ENCODE results near the gene KCNIP3. TPM values are rescaled to one million over a fixed set of nuclear protein-coding genes. Genes with fewer than 3 reads are reported as not detected.

The KCNIP3 gene
- total and polyA plus RNA-seq, 9 of the 15 experiments (the other 6 are each of a cell fraction or from before 2014, with no cell fraction given): 0.04 TPM; not detected in 8

DNA sequence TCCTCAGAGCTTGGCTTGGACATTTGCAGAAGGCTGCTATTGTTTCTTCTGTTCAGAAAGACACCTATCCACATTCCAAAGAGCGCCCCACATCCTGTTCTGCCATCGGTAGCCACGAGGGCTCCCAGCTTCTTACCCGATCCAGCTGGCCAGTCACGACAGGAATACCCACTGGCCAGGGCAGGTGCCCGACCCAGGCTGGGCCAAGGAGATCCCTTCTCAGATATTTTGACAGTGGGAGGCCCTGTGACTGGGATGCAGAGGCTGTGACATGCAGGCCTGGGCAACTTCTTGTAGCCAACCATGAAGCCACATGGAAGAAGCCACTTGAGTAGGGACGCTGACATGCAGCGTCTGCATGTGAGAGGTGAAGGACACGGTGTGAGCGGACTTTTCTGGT is 34.5 kb downstream of the KCNIP3 start (continued):
- TF ChIP-seq, protein P1, sequence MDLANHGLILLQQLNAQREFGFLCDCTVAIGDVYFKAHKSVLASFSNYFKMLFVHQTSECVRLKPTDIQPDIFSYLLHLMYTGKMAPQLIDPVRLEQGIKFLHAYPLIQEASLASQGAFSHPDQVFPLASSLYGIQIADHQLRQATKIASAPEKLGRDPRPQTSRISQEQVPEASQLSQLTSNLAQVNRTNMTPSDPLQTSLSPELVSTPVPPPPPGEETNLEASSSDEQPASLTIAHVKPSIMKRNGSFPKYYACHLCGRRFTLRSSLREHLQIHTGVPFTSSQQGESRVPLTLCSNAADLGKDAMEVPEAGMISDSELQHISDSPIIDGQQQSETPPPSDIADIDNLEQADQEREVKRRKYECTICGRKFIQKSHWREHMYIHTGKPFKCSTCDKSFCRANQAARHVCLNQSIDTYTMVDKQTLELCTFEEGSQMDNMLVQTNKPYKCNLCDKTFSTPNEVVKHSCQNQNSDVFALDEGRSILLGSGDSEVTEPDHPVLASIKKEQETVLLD (IDR thresholded peaks at IDR 0.05): no peak
- no peak for TF ChIP-seq SP1 (CRISPR knock-in tag; IDR thresholded peaks at IDR 0.05)
- TF ChIP-seq BRF1 (IDR thresholded peaks at IDR 0.05; ENCODE audit: borderline replicate concordance, extremely low read depth, insufficient read length): no peak

GRCh38 chr2:95332036-95332435 is 34.9 kb downstream of the KCNIP3 start:
- ATAC-seq (no peak), DNase-seq (ENCODE audit: extremely low read depth in 1 of 4, low spot score in 3 of 4) (no peak), FAIRE-seq (no peak)
- CTCF ChIA-PET (ENCODE audit: low intra/inter-chr PET ratio): no interaction called here
- Histone ChIP-seq H3K4me3 (no peak overlapping the region), H3K27ac (ENCODE audit: extremely low read depth, low read depth, low read length) (no peak overlapping the region), H3K36me3 (ENCODE audit: control insufficient read depth, insufficient read depth, low read length) (no peaks in the 10 kb centered on the region), H3K4me1 (replicated peaks in 1 of 2; ENCODE audit: control insufficient read depth in 2 of 2, insufficient read depth in 2 of 2, low read length in 2 of 2) (peaks cover 0 to 3% of the 10 kb centered on the region in 2 experiments; a peak in 1 of 5 replicates), H3K9ac (ENCODE audit: insufficient read depth in 1 of 2, low read depth in 2 of 2, low read length in 2 of 2) (no peak overlapping the region), H3K9me3 (replicated peaks; ENCODE audit: control insufficient read depth, insufficient read depth, low read depth, low read length) (no peaks in the 10 kb centered on the region), H3K79me2 (ENCODE audit: control insufficient read depth, insufficient read depth, low read length) (no peaks in the 10 kb centered on the region), H4K20me1 (replicated peaks; ENCODE audit: control insufficient read depth, insufficient read depth, low read length) (0 out of 2 replicates have a peak, but pooled peaks cover 4% of the 10 kb centered on the region), H3K4me2 (ENCODE audit: insufficient read depth, low read length) (no peak overlapping the region), H2AFZ (ENCODE audit: low read depth, low read length) (no peak overlapping the region), H3K27me3 (ENCODE audit: control insufficient read depth in 2 of 2, insufficient read depth in 2 of 2, low read length in 2 of 2) (peaks cover 4 to 73% of the 10 kb centered on the region in 2 experiments; a peak in 4 of 5 replicates), H3K9me1 (ENCODE audit: control insufficient read depth, insufficient read depth, low read length) (no peaks in the 10 kb centered on the region)
- in situ Hi-C loops (cut with MboI) (no loop called here), intact Hi-C loops (cut with micrococcal nuclease) (no loop called here)
- 12% methylated on average over 7 of the region's 8 CpGs for WGBS (ENCODE audit: insufficient coverage, low coverage, missing lambda C conversion rate)
- no TSS peak for BruUV-seq (replicated peaks)
- POLR2A ChIA-PET: no interaction called here
- TF ChIP-seq, protein P2, sequence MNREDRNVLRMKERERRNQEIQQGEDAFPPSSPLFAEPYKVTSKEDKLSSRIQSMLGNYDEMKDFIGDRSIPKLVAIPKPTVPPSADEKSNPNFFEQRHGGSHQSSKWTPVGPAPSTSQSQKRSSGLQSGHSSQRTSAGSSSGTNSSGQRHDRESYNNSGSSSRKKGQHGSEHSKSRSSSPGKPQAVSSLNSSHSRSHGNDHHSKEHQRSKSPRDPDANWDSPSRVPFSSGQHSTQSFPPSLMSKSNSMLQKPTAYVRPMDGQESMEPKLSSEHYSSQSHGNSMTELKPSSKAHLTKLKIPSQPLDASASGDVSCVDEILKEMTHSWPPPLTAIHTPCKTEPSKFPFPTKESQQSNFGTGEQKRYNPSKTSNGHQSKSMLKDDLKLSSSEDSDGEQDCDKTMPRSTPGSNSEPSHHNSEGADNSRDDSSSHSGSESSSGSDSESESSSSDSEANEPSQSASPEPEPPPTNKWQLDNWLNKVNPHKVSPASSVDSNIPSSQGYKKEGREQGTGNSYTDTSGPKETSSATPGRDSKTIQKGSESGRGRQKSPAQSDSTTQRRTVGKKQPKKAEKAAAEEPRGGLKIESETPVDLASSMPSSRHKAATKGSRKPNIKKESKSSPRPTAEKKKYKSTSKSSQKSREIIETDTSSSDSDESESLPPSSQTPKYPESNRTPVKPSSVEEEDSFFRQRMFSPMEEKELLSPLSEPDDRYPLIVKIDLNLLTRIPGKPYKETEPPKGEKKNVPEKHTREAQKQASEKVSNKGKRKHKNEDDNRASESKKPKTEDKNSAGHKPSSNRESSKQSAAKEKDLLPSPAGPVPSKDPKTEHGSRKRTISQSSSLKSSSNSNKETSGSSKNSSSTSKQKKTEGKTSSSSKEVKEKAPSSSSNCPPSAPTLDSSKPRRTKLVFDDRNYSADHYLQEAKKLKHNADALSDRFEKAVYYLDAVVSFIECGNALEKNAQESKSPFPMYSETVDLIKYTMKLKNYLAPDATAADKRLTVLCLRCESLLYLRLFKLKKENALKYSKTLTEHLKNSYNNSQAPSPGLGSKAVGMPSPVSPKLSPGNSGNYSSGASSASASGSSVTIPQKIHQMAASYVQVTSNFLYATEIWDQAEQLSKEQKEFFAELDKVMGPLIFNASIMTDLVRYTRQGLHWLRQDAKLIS (CRISPR knock-in tag; IDR thresholded peaks at IDR 0.05): no peak
- TF ChIP-seq CEBPG (CRISPR knock-in tag; IDR thresholded peaks at IDR 0.05) (no peak), CEBPG (tag; conservative IDR thresholded peaks at IDR 0.05 in 1 of 2, IDR thresholded peaks at IDR 0.05 in 1 of 2) (no peak), MCM3 (IDR thresholded peaks at IDR 0.05) (no peak), STAT6 (CRISPR knock-in tag; IDR thresholded peaks at IDR 0.05) (no peak), ZNF408 (CRISPR knock-in tag; IDR thresholded peaks at IDR 0.05; ENCODE audit: low read depth) (no peak), ZBTB8A (IDR thresholded peaks at IDR 0.05; ENCODE audit: partially characterized antibody) (no peak), TCF7 (IDR thresholded peaks at IDR 0.05; ENCODE audit: borderline replicate concordance) (no peak), ZNF23 (CRISPR knock-in tag; IDR thresholded peaks at IDR 0.05) (no peak), ZNF146 (CRISPR knock-in tag; IDR thresholded peaks at IDR 0.05; ENCODE audit: unreplicated experiment) (no peak), ZNF444 (CRISPR knock-in tag; IDR thresholded peaks at IDR 0.05) (no peak)

Data from K562 (cell line).